Endodermal cell (in vitro differentiated cells): ENCODE measurements around the gene POLR2L. TPM values are rescaled to one million over a fixed set of nuclear protein-coding genes. Genes with fewer than 3 reads are reported as not detected.

Experiments used
- DNase-seq: peaks from one replicate; pipeline ENCODE4 v3.0.0-alpha.2; 2017
- H3K27ac ChIP-seq: 2 replicates; pipeline ENCODE4 v1.5.1; 2013; ENCODE audit warnings: mild to moderate bottlenecking, low read depth, low read length, moderate library complexity
- H3K27me3 ChIP-seq: 2 replicates; pipeline ENCODE4 v1.6.1; 2013; ENCODE audit warnings: mild to moderate bottlenecking, low read length, moderate library complexity; ENCODE audit not compliant: insufficient read depth, control insufficient read depth, poor library complexity, severe bottlenecking
- H3K36me3 ChIP-seq: 2 replicates; pipeline ENCODE4 v1.7.0; 2013; ENCODE audit warnings: mild to moderate bottlenecking, low read length, moderate library complexity; ENCODE audit not compliant: control insufficient read depth, insufficient read depth
- H3K4me1 ChIP-seq: one replicate; pipeline ENCODE4 v1.7.0; 2013; ENCODE audit warnings: low read length; ENCODE audit not compliant: control insufficient read depth, insufficient read depth
- H3K4me3 ChIP-seq: 2 replicates; pipeline ENCODE4 v1.5.1; 2013; ENCODE audit warnings: mild to moderate bottlenecking, low read length, moderate library complexity
- H3K9ac ChIP-seq: 2 replicates; pipeline ENCODE4 v1.6.1; 2013; ENCODE audit warnings: mild to moderate bottlenecking, low read length, moderate library complexity; ENCODE audit not compliant: poor library complexity, severe bottlenecking; ENCODE audit errors: extremely low read depth
- H3K9me3 ChIP-seq: 2 replicates; pipeline ENCODE4 v1.6.1; 2013; ENCODE audit warnings: mild to moderate bottlenecking, low read length, moderate library complexity; ENCODE audit not compliant: control insufficient read depth
- H3K27ac Mint-ChIP-seq: 2 replicates; pipeline ENCODE4 v1.8.0; 2020; ENCODE audit warnings: mixed read lengths
- H3K27me3 Mint-ChIP-seq: 2 replicates; pipeline ENCODE4 v1.8.0; 2021; ENCODE audit warnings: mild to moderate bottlenecking, mixed read lengths; ENCODE audit not compliant: insufficient read depth
- H3K36me3 Mint-ChIP-seq: 2 replicates; pipeline ENCODE4 v1.8.0; 2020; ENCODE audit warnings: low read depth, mixed read lengths
- H3K4me1 Mint-ChIP-seq: 2 replicates; pipeline ENCODE4 v1.8.0; 2020; ENCODE audit warnings: mixed read lengths
- H3K4me3 Mint-ChIP-seq: 2 replicates; pipeline ENCODE4 v1.8.0; 2020; ENCODE audit warnings: mild to moderate bottlenecking, moderate library complexity, mixed read lengths
- H3K9me3 Mint-ChIP-seq: 2 replicates; pipeline ENCODE4 v1.8.0; 2020; ENCODE audit warnings: mild to moderate bottlenecking, mixed read lengths
- WGBS, 2 experiments: methylation state at CpG; one replicate each; pipeline versions ENCODE4 v1.1.5 to v1.1.7; 2013; ENCODE audit warnings: missing lambda C conversion rate in 2 of 2, mixed read lengths in 1 of 2; ENCODE audit not compliant: insufficient coverage in 1 of 2, insufficient read length in 1 of 2; 5-methylcytosine and 5-hydroxymethylcytosine counted together
- total RNA-seq, 2 donors: library from RNA; stranded (reverse); fragmentation: NEBNext Ultra II Directional in 1 of 2; extraction: Animal tissue kit (Norgen Biotek cat#: 25700) in 1 of 2; gene quantifications; 2 replicates in 1 of 2; 3 replicates in 1 of 2; pipeline ENCODE4 v1.2.1, GENCODE V29; 2021
- TF ChIP-seq, protein P1 (sequence below): fragments of 200-600 bp; sonication (generic); conservative IDR thresholded peaks from 2 replicates; pipeline ENCODE4 v1.5.0; 2021; ENCODE audit warnings: antibody characterized with exemption, mild to moderate bottlenecking

The POLR2L gene
- total RNA-seq, 2 donors from 2014 or later = 139 to 148 TPM

DNA sequence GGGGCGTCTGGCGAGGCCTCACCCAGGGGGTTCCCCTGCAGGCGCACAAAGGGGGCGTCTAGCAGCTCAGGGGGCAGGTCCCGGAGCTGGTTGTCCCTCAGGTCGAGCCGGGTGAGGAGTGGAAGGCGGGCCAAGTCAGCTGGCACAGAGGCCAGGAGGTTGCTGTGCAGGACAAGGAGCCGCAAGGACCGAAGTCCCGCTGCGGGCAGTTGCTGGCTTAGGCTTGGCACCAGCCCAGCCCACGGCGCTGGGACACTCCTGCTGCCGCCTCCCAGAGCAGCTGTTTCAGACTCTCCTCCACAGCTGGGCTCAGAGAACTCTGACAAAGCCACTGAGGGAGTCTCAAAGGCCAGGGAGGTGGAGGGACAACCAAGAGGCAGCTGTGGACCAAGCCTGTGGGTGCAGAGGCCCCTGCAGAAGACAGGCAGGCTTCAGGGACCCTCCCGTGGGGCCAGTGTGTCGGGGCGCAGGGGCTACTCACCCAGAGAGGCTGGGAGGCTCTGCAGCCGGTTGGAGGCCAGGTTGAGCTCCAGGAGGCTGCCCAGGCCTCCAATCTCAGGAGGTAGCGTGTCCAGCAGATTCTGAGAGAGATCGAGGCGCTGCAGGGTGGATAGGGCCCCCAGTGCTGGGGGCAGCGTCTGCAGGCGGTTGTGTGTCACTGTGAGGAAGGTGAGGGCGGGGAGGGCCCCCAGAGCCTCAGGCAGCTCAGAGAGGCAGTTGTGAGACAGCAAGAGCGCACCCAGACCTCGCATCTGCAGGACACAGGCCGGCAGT is 39.4 kb downstream of the POLR2L start:
- Histone ChIP-seq H3K27me3 (no peaks in the 10 kb centered on the region), H3K27ac (no peak overlapping the region), H3K36me3 (peaks cover 5% of the 10 kb centered on the region), H3K9me3 (no peaks in the 10 kb centered on the region), H3K9ac (no peak overlapping the region), H3K4me3 (no peak overlapping the region), H3K4me1 (no peaks in the 10 kb centered on the region)
- Mint-ChIP-seq H3K36me3 (peaks cover 6% of the 10 kb centered on the region), H3K27ac (no peak overlapping the region), H3K27me3 (no peaks in the 10 kb centered on the region), H3K4me3 (no peak overlapping the region), H3K4me1 (no peaks in the 10 kb centered on the region), H3K9me3 (no peaks in the 10 kb centered on the region)
- WGBS, 2 experiments = 92 to 95% methylated on average over 20 to 28 of the region's 28 CpGs
- TF ChIP-seq, protein P1, sequence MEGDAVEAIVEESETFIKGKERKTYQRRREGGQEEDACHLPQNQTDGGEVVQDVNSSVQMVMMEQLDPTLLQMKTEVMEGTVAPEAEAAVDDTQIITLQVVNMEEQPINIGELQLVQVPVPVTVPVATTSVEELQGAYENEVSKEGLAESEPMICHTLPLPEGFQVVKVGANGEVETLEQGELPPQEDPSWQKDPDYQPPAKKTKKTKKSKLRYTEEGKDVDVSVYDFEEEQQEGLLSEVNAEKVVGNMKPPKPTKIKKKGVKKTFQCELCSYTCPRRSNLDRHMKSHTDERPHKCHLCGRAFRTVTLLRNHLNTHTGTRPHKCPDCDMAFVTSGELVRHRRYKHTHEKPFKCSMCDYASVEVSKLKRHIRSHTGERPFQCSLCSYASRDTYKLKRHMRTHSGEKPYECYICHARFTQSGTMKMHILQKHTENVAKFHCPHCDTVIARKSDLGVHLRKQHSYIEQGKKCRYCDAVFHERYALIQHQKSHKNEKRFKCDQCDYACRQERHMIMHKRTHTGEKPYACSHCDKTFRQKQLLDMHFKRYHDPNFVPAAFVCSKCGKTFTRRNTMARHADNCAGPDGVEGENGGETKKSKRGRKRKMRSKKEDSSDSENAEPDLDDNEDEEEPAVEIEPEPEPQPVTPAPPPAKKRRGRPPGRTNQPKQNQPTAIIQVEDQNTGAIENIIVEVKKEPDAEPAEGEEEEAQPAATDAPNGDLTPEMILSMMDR = no peak
- no peak for DNase-seq

DNA sequence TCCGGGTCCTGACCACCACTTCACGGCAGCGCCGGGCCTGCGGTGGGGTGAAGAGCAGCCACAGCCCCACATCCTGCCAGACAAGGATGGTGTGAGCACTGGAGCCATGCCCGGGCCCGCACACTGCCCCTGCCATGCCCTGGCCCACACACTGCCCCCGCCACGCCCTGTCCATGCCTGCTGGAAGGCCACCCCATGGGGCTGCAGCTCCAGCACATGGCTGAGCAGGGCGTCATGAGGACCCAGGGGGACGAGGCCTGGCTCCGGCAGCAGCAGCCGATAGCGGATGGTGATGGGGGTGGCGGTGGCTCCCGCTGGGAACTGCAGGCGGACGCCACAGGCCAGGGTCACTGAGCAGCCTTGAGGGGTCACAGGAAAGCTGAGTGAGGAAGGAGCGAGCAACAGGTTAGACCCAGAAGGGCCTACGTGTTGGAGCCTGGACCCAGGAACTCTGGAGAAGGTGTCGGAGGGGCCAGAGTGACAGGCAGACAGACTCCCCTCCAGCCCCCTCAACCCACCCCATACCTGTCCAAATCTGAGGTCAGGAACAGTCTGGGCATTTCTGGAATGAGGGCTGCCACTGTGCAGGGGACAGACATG is 40.2 kb downstream of the POLR2L start:
- no peaks in the 10 kb centered on the region for H3K4me1 Mint-ChIP-seq
- Histone ChIP-seq H3K4me3 (no peak overlapping the region), H3K9me3 (no peaks in the 10 kb centered on the region), H3K9ac (no peak overlapping the region), H3K36me3 (peaks cover 5% of the 10 kb centered on the region), H3K27me3 (no peaks in the 10 kb centered on the region), H3K27ac (no peak overlapping the region), H3K4me1 (no peaks in the 10 kb centered on the region)
- no peak overlapping the region for H3K27ac Mint-ChIP-seq
- no peak for DNase-seq
- H3K27me3 Mint-ChIP-seq = no peaks in the 10 kb centered on the region
- TF ChIP-seq, protein P1 = no peak
- 93 to 97% methylated on average over 11 to 21 of the region's 21 CpGs for WGBS, 2 experiments
- H3K4me3 Mint-ChIP-seq = no peak overlapping the region
- H3K36me3 Mint-ChIP-seq = peaks cover 6% of the 10 kb centered on the region
- no peaks in the 10 kb centered on the region for H3K9me3 Mint-ChIP-seq

DNA sequence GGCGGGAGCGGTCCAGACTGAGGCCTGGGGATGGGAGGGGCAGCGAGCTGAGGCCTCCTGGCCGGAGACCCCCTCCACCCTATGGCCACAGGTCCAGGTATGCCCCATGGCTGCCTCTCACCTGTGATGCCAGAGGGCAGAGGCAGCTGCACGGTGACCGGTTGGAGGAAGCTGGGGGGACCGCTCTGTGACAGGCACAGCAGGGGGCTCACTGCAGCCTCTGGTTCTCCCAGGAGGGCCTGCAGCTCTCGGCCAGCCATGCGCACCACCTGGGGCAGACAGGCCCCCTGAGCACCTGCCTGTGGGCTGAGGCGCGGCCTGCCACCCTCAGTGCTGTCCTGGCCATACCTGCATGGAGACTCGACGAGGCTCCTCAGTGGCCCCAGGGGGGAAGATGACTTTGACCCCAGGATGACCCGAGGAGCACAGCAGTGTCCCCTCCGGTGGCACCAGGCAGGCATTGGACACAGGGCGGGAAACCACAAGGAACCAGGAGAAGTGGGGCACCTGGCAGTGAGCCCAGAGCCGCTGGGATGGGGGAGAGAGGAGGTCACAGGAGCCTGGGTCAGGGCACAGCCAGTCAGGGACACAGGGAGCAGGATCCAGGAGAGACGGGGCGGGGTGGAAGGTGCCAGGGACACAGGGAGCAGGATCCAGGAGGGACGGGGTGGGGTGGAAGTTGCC is 41.1 kb downstream of the POLR2L start:
- no peaks in the 10 kb centered on the region for H3K4me1 ChIP-seq
- H3K36me3 ChIP-seq = peaks cover 5% of the 10 kb centered on the region
- TF ChIP-seq, protein P1 = no peak
- no peak overlapping the region for H3K27ac ChIP-seq
- H3K27me3 ChIP-seq = no peaks in the 10 kb centered on the region
- no peak overlapping the region for H3K4me3 Mint-ChIP-seq
- WGBS, 2 experiments = 90 to 97% methylated on average over 9 to 20 of the region's 20 CpGs
- peaks cover 3% of the 10 kb centered on the region for H3K4me1 Mint-ChIP-seq
- no peaks in the 10 kb centered on the region for H3K9me3 ChIP-seq
- no peak overlapping the region for H3K9ac ChIP-seq
- H3K4me3 ChIP-seq = no peak overlapping the region
- H3K36me3 Mint-ChIP-seq = peaks cover 6% of the 10 kb centered on the region
- H3K27ac Mint-ChIP-seq = no peak overlapping the region
- DNase-seq = no peak
- no peaks in the 10 kb centered on the region for H3K9me3 Mint-ChIP-seq
- no peaks in the 10 kb centered on the region for H3K27me3 Mint-ChIP-seq
